Parathyroid adenoma (tissue), 2 donors: ENCODE data around the gene RNF5.
A peak's percentile ranks its signal among the peaks of the same experiment; 100 is the strongest.

ENCODE experiments used
- H2AFZ ChIP-seq: fragments of 300-600 bp; sonication (generic); one replicate; pipeline ENCODE4 v1.7.0; 2017; ENCODE audit warnings: antibody characterized with exemption, mild to moderate bottlenecking
- H3K27ac ChIP-seq: fragments of 300-600 bp; sonication (generic); one replicate; pipeline ENCODE4 v1.7.0; 2017
- H3K27me3 ChIP-seq: fragments of 300-600 bp; sonication (generic); one replicate; pipeline ENCODE4 v1.7.0; 2017; ENCODE audit warnings: low read length; ENCODE audit not compliant: control insufficient read depth, insufficient read depth
- H3K36me3 ChIP-seq: fragments of 300-600 bp; sonication (generic); one replicate; pipeline ENCODE4 v1.7.0; 2017; ENCODE audit warnings: low read length; ENCODE audit not compliant: control insufficient read depth, insufficient read depth
- H3K4me1 ChIP-seq: fragments of 300-600 bp; sonication (generic); one replicate; pipeline ENCODE4 v1.7.0; 2017; ENCODE audit warnings: control low read depth
- H3K4me2 ChIP-seq: fragments of 300-600 bp; sonication (generic); one replicate; pipeline ENCODE4 v1.7.0; 2017; ENCODE audit warnings: low read length
- H3K4me3 ChIP-seq: fragments of 300-600 bp; sonication (generic); one replicate; pipeline ENCODE4 v1.7.0; 2017; ENCODE audit warnings: low read depth, low read length
- H3K79me2 ChIP-seq: fragments of 300-600 bp; sonication (generic); one replicate; pipeline ENCODE4 v1.7.0; 2017; ENCODE audit warnings: control low read depth
- H3K9ac ChIP-seq: fragments of 300-600 bp; sonication (generic); one replicate; pipeline ENCODE4 v1.7.0; 2017; ENCODE audit warnings: mild to moderate bottlenecking
- H3K9me3 ChIP-seq: fragments of 300-600 bp; sonication (generic); one replicate; pipeline ENCODE4 v1.7.0; 2017; ENCODE audit warnings: low read length; ENCODE audit not compliant: control insufficient read depth
- TF ChIP-seq, protein P1 (sequence below): fragments of 300-600 bp; sonication (generic); IDR thresholded peaks from one replicate; pipeline ENCODE4 v1.7.0; 2017; ENCODE audit warnings: antibody characterized with exemption, mild to moderate bottlenecking
- donor health status: primary hyperparathyroidism.

RNF5 gene

DNA sequence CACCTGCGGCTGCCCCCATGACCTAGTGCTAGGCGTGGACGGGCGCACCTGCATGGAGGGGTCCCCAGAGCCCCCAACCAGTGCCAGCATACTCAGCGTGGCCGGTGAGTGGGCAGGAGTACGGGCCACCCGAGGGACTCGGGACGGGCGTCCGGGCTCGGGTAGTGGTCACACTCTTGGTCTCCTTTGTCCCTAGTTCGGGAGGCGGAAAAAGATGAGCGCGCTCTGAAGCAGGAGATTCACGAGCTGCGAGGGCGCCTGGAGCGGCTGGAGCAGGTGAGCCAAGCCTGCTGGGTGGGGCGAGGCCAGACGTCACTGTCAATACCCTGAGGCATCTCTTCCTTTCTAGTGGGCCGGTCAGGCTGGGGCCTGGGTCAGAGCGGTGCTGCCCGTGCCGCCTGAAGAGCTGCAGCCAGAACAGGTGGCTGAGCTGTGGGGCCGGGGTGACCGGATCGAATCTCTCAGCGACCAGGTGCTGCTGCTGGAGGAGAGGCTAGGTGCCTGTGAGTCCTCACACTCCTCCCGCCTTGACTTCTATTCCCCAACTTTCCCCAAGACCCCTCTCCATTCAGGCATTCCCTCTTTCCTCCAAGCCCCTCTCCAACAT is 10.9 kb upstream of the RNF5 start:
- Histone ChIP-seq H3K36me3 (no peaks in the 10 kb centered on the region), H3K4me2 (no peak overlapping the region), H3K9ac (no peak overlapping the region), H3K27ac (no peak overlapping the region), H3K79me2 (no peaks in the 10 kb centered on the region), H3K4me3 (no peak overlapping the region), H3K9me3 (no peaks in the 10 kb centered on the region), H2AFZ (no peak overlapping the region), H3K27me3 (no peaks in the 10 kb centered on the region), H3K4me1 (no peaks in the 10 kb centered on the region)
- TF ChIP-seq, protein P1, sequence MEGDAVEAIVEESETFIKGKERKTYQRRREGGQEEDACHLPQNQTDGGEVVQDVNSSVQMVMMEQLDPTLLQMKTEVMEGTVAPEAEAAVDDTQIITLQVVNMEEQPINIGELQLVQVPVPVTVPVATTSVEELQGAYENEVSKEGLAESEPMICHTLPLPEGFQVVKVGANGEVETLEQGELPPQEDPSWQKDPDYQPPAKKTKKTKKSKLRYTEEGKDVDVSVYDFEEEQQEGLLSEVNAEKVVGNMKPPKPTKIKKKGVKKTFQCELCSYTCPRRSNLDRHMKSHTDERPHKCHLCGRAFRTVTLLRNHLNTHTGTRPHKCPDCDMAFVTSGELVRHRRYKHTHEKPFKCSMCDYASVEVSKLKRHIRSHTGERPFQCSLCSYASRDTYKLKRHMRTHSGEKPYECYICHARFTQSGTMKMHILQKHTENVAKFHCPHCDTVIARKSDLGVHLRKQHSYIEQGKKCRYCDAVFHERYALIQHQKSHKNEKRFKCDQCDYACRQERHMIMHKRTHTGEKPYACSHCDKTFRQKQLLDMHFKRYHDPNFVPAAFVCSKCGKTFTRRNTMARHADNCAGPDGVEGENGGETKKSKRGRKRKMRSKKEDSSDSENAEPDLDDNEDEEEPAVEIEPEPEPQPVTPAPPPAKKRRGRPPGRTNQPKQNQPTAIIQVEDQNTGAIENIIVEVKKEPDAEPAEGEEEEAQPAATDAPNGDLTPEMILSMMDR = no peak

DNA sequence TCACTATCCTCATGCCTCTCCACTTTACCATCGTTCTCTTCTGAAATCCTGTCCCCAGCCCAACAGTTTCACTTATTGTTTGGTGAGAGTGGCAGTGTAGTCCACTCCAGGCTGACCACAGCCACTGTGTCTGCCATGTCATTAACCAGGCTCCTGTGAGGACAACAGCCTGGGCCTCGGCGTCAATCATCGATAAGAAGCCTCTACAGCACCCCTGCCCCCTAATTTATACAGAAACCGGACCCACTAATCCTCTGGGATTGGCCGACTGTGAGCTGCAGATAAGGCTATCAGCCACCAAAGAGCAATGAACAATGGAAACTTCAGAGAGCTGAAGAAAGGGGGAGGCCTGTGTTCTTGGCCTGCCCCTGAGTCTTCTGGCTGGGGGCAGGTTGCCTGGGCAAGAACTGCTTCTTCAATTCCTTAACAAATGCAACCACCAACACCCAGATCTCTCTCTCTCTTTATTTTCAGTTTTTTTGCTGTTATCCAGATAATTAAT is 10.4 kb upstream of the RNF5 start:
- no peak overlapping the region for H3K27ac ChIP-seq
- H3K4me3 ChIP-seq = no peak overlapping the region
- TF ChIP-seq, protein P1 = no peak
- no peak overlapping the region for H3K4me2 ChIP-seq
- no peaks in the 10 kb centered on the region for H3K4me1 ChIP-seq
- H3K79me2 ChIP-seq = no peaks in the 10 kb centered on the region
- no peaks in the 10 kb centered on the region for H3K36me3 ChIP-seq
- H3K27me3 ChIP-seq = no peaks in the 10 kb centered on the region
- no peaks in the 10 kb centered on the region for H3K9me3 ChIP-seq
- no peak overlapping the region for H2AFZ ChIP-seq
- no peak overlapping the region for H3K9ac ChIP-seq

DNA sequence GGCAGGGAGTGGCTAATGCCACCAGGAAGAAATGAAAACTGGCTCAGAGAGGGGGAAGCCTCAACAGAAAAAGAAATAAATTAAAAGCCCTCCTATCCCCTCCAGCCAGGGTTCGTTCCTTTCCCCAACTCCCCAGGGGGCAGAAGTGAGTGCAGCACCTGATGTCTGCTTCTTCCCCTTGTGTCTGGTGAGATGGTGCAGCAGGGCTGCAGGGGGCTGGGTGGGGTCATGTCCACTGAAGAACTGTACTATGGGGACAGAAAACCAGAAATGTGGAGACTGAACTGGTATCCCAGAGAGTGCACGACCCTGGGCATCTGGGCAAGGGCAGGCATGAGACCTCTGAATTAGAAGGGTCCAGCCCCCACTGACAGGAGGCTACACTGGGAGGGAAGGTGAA is 9.9 kb upstream of the RNF5 start:
- no peaks in the 10 kb centered on the region for H3K79me2 ChIP-seq
- no peak overlapping the region for H3K9ac ChIP-seq
- no peaks in the 10 kb centered on the region for H3K9me3 ChIP-seq
- H3K4me2 ChIP-seq = no peak overlapping the region
- no peak overlapping the region for H3K27ac ChIP-seq
- no peak overlapping the region for H3K4me3 ChIP-seq
- TF ChIP-seq, protein P1 = no peak
- H3K27me3 ChIP-seq = no peaks in the 10 kb centered on the region
- H2AFZ ChIP-seq = no peak overlapping the region
- H3K36me3 ChIP-seq = no peaks in the 10 kb centered on the region
- no peaks in the 10 kb centered on the region for H3K4me1 ChIP-seq

DNA sequence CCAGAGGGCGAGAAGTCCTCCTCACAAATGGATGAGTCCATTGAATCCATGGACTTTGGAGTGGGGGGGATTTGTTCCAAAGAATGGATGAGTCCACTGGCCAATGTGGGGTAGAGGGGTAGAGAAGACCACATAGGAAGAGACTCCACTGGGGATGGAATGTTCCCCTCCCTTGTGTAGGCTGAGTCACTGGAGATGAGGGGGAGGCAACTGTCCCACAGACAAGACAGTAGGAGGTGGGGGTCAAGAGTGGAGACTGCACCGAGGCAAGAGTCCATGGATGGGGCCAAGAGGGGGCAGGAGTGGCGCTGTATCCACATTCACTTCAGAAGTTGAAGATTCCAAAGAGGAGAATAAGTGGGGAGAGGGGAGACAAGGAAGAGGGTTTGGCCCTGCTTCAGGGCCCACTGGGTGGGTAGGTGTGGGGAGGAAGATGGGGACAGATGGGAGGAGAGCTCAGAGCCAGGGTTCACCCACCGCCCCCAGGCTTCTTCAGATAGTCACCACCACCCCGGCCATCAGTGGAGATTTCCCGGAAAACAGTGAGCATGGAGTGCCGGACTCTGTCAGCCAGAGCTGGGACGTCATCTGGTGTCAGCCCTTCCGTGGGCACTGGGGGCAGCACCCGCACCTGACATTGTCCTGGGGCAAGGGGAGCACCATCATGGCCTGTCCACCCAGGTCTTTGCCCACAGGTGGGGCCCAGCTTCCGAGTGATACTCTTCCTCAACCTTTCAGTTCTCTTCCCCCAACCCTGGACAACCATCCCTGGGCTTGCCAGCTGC is 9.2 kb upstream of the RNF5 start:
- H3K9ac ChIP-seq = no peak overlapping the region
- H3K9me3 ChIP-seq = no peaks in the 10 kb centered on the region
- no peaks in the 10 kb centered on the region for H3K4me1 ChIP-seq
- no peak overlapping the region for H3K4me2 ChIP-seq
- H3K27me3 ChIP-seq = no peaks in the 10 kb centered on the region
- H3K79me2 ChIP-seq = no peaks in the 10 kb centered on the region
- H3K4me3 ChIP-seq = no peak overlapping the region
- H2AFZ ChIP-seq = no peak overlapping the region
- H3K27ac ChIP-seq = no peak overlapping the region
- no peaks in the 10 kb centered on the region for H3K36me3 ChIP-seq
- TF ChIP-seq, protein P1 = peak; percentile 11
